DMS114 treated with DMSO at 0.1 percent for 48 hours (cell line): ENCODE data around the gene RALGPS1.

Experiments
- DNase-seq: peaks from one replicate; lab custom pipeline; 2025; ENCODE audit not compliant: unreplicated experiment; lab: John Stamatoyannopoulos, UW

The RALGPS1 gene

GRCh38 chr9:126902210-126902609 lies 12.4 kb upstream of the RALGPS1 start:
- no peak for DNase-seq

GRCh38 chr9:126904586-126904985 lies 10.0 kb upstream of the RALGPS1 start:
- no peak for DNase-seq

- no peak for DNase-seq
These were observed 8.5 kb upstream of the RALGPS1 start for GRCh38 chr9:126906091-126906490.

DNA sequence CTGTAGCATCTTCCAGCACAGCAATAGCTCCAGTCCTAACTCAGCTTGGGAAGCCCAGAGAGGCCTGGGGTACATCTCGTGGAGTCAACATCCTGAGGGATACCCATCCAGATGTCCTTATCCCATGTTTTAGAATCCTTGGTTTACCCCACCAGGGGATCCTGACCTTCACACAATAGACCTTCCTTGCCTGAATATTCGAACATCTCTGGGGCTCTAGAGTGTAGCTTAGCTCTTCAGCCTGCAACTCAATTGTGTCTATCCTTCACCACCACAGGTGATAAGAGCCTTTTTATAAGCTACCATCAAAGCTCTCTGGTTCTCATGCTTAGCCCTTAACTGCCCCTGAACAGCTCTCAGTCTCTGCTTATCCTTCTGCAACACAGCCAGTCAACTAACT lies 7.5 kb upstream of the RALGPS1 start:
- no peak for DNase-seq

DNA sequence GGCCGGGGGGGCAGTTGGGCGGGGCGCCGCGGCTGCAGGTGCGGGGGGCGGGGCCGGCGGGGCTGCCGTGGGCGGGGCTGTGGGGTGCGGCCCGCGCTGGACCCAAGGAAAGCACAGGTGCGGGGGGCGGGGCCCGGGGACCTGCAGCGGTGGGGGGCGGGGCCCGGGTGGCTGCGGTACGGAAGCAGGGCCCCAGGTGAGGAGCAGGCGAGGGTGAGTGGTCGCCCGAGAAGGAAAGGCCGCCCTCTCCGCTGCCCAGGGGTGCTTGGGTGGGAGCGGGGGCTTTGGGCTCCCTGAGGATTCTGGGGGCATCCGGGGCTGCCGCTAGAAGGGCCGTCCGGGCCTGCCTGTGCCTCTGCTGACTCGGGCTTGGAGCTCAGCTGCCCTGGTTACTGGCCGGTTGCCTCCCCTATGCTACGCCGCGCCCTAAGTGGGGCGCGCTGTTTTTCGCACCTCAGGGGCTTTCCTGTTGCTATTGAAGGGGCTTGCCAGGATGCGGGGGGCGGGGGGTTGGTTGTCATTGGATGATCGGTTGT lies 767 bp downstream of the RALGPS1 start:
- no peak for DNase-seq

GRCh38 chr9:126915846-126916543 lies 1.4 kb downstream of the RALGPS1 start:
- no peak for DNase-seq

DNA sequence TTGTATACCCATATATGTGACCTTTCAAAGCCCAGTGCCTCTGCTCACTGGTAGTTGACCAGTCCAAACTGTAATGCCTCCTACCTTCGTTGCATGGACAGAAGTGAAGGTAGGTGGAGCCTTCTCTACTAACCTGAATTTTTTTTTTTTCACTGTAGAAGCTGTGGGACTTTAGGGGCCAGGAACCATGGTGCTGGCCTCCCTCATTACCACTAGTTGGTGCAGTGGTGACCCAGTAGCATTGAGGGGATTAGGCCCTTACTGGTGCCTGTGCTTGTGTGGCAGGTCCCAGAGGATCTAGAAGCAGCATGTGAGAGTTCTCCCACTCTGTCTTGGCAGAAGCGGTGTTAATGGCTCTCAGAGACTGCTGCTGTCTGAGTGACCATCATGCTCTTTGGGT lies 2.3 kb downstream of the RALGPS1 start:
- no peak for DNase-seq

GRCh38 chr9:126919193-126919592 lies 4.6 kb downstream of the RALGPS1 start:
- DNase-seq = no peak

DNA sequence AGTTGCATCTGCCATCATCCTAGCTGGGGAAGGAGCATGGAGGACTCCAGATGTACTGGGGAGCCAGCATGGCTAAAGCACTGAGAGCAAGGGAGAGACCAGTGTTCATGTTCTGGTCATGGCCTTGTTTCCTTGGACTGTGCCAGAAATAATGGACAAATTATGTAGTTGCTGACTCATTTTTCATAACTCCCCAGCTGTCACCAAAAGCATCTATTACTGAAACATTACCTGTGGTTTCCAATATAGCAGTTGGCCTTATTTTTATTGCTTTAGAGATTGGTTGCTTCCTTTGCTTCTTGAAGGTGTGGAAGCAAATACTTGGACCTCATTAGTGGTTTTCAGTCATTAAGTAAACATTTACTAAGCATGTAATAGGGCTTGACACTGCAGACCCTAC lies 11.3 kb downstream of the RALGPS1 start:
- no peak for DNase-seq

GRCh38 chr9:126926364-126926763 lies 11.8 kb downstream of the RALGPS1 start:
- no peak for DNase-seq

GRCh38 chr9:126927419-126927818 lies 12.8 kb downstream of the RALGPS1 start:
- no peak for DNase-seq

- no peak for DNase-seq
These were observed 18.3 kb downstream of the RALGPS1 start for GRCh38 chr9:126932871-126933321.

DNA sequence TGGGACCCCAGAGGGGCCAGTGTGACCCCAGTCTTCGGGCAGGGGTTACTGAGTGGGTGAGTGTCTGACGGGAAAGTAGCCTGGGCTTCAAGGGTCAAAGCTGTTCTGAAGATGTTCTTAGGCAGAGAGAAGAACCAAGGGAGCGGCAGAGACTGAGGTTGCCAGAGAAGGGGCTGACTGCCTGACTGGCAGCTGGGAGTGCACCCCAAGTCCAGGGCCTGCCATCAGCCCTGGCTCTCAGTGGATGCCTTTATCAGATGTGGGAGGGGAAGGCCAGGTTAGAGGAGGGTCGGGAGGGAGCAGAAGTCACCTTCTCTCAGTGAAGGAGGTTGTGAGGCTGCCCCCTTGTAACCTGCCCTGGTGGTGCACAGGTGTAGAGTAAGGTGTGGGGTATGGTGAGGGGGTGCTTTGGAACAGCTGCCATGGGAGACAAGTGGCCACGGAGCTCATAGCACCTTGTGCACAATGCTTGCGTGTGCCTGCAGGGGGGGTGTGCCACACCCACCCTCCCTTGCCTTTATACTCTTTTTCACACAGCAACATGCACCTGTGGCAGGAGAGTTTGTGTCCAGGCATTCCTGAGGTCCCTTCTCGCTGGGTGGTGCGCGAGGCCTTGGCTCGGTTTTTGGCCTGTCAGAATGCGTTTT lies 18.9 kb downstream of the RALGPS1 start:
- DNase-seq = no peak

- no peak for DNase-seq
These were observed 19.9 kb downstream of the RALGPS1 start for GRCh38 chr9:126934441-126934840.

GRCh38 chr9:126935630-126936029 lies 21.0 kb downstream of the RALGPS1 start:
- no peak for DNase-seq

DNA sequence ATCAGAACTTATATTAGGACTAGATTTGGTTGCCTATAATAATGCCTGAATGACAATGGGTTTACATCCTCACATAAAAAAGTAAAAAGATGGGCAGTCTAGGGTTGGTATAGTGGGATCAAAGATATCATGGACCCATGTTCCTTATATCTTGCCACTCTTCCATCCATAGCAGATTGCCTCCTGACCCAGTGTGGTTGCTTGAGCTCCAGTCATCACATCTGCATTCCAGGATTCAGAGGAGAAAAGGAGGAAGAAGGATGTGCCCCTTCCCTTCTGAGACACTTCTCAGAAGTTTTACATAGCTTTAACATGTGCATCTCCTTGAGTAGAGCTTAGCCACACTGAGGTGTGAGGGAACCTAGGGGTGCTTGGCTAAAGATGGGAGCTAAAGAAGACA lies 22.9 kb downstream of the RALGPS1 start:
- no peak for DNase-seq

GRCh38 chr9:126938327-126938726 lies 23.7 kb downstream of the RALGPS1 start:
- DNase-seq = no peak

- DNase-seq = no peak
These were observed 25.2 kb downstream of the RALGPS1 start for GRCh38 chr9:126939821-126940221.

DNA sequence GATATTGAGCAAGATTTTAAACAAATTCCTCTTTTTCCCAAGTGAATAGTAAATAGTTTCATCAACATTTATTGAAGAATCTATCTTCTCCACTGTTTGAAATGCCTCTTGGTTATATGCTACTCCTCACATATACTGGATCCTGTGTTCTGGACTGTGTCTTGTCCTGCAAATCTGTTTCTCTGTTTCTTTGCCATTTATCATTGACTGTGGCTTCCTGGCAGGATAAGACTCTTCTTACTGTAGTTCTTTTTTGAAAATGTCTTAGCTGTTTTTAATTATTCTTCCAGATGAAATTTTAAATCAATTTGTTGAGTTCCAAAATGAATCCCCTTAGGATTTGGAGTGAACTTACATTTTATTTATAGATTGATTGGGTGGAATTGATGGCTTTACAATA lies 27.8 kb downstream of the RALGPS1 start:
- no peak for DNase-seq

- no peak for DNase-seq
These were observed 31.1 kb downstream of the RALGPS1 start for GRCh38 chr9:126945682-126946081.

DNA sequence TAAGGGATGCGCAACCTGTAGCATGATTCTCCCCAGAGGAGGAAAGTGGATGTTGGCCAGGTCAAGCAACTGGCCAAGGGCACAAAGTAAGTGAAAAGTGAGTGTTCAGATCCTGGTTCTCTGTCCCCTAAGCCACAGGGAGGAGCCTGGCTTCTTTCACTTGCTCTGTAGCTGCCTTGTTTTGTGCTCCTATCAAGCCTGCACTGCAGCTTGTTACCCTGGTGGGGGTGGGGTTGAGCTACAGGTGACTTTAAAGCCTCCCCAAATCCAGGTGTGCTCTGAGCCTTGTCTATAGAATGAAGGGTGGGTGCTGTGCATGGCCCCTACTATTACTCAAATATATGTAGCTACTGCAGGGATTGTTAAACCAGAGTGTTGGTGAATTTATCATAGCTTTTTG lies 32.9 kb downstream of the RALGPS1 start:
- DNase-seq = no peak

DNA sequence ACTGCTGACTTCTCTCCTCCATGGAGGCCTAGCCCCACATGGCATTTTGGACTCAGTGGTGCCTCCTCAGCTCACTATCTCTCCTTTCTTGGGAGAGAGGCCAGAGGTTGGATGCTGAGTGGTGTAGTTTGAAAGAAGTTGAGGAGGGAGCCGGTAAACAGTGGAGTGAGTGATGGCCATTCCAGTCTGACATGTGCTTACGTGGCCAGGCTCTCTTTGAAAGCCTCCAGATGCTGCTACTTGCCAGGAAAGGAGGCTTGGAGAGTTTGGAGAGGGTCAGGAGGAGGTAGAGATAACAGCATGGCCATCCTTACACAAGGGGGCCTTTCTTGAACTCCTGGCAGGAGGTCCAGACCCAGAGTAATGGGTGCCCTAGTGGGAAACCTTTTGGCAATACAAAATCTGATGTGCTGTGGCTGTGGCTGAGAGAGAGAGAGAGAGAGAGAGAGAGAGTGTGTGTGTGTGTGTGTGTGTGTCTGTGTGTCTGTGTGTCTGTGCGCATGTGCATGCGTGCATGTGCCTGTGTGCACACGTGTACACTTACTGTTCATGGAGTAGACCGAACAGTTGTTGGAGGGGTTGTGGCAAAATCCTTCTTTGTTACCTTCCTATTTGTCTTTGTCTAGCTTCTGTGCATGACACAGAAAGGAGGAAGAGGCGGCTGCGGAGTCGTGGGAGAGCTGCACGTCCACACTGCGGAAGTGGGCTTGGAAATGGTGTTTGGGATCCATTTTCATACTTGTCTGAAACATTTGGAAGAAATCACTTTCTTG lies 37.8 kb downstream of the RALGPS1 start:
- no peak for DNase-seq
